IMR-90 (cell line): ENCODE data around the gene WFDC12. TPM values are rescaled to one million over a fixed set of nuclear protein-coding genes. Genes with fewer than 3 reads are reported as not detected.

Source experiments
- ATAC-seq: fragments of 200-7000 bp; cut with Tn5 transposase; 2 replicates; pipeline ENCODE4 v1.9.1; 2020; ENCODE audit warnings: low read depth, mild to moderate bottlenecking, moderate library complexity
- BruUV-seq: library from RNA; stranded (reverse); fragments of 400-500 nt; replicated peaks from 2 replicates; lab custom pipeline; 2021; lab: Mats Ljungman, UMichigan
- CTCF ChIA-PET: fragments of 300-600 bp; formaldehyde crosslinking; extraction: SDS; loops from one replicate; lab custom pipeline; 2021; ENCODE audit warnings: antibody characterized with exemption; lab: Yijun Ruan, JAX
- POLR2A ChIA-PET: fragments of 300-600 bp; sonication (Branson Sonifier 250); formaldehyde crosslinking; loops from one replicate; lab custom pipeline; 2022; ENCODE audit warnings: antibody characterized with exemption; ENCODE audit not compliant: unreplicated experiment; lab: Charles Lee
- DNase-seq: peaks from one replicate; pipeline ENCODE4 v3.0.0; 2013
- H2AFZ ChIP-seq: replicated peaks from 2 replicates; pipeline ENCODE3; 2013; ENCODE audit warnings: low read length, mild to moderate bottlenecking; ENCODE audit not compliant: poor library complexity
- H2AK5ac ChIP-seq: 2 replicates; pipeline ENCODE4 v1.6.1; 2013; ENCODE audit warnings: low read depth, low read length, inconsistent platforms
- H2AK9ac ChIP-seq: replicated peaks from 2 replicates; pipeline ENCODE3; 2013; ENCODE audit warnings: mild to moderate bottlenecking, low read depth, low read length, moderate library complexity; ENCODE audit not compliant: poor library complexity
- H2BK120ac ChIP-seq: 2 replicates; pipeline ENCODE4 v1.6.1; 2013; ENCODE audit warnings: low read depth, low read length, inconsistent platforms
- H2BK15ac ChIP-seq: 3 replicates; pipeline ENCODE4 v1.6.1; 2013; ENCODE audit warnings: low read depth, low read length, inconsistent platforms
- H2BK20ac ChIP-seq: 2 replicates; pipeline ENCODE4 v1.6.1; 2013; ENCODE audit warnings: low read depth, mild to moderate bottlenecking, inconsistent platforms, low read length, moderate library complexity
- H2BK5ac ChIP-seq: 2 replicates; pipeline ENCODE4 v1.6.1; 2013; ENCODE audit warnings: mild to moderate bottlenecking, low read depth, low read length, inconsistent platforms; ENCODE audit not compliant: poor library complexity, severe bottlenecking
- H3K14ac ChIP-seq: replicated peaks from 2 replicates; pipeline ENCODE4 v1.6.1; 2013; ENCODE audit warnings: low read depth, low read length, inconsistent platforms
- H3K18ac ChIP-seq: 2 replicates; pipeline ENCODE4 v1.6.1; 2013; ENCODE audit warnings: low read depth, low read length, control low read depth
- H3K23ac ChIP-seq: 2 replicates; pipeline ENCODE4 v1.6.1; 2013; ENCODE audit warnings: low read depth, low read length, inconsistent platforms
- H3K27ac ChIP-seq: 2 replicates; pipeline ENCODE4 v1.5.1; 2013; ENCODE audit warnings: mild to moderate bottlenecking, control low read depth, low read length; ENCODE audit not compliant: insufficient read depth
- H3K27me3 ChIP-seq: 2 replicates; pipeline ENCODE4 v1.6.1; 2013; ENCODE audit warnings: low read length; ENCODE audit not compliant: control insufficient read depth, insufficient read depth
- H3K36me3 ChIP-seq: 2 replicates; pipeline ENCODE4 v1.6.1; 2013; ENCODE audit warnings: low read length, mixed read lengths; ENCODE audit not compliant: control insufficient read depth, insufficient read depth
- H3K4ac ChIP-seq: 2 replicates; pipeline ENCODE4 v1.6.1; 2013; ENCODE audit warnings: low read depth, low read length, inconsistent platforms
- H3K4me1 ChIP-seq: 2 replicates; pipeline ENCODE4 v1.6.1; 2013; ENCODE audit warnings: low read length, mixed read lengths; ENCODE audit not compliant: control insufficient read depth, insufficient read depth
- H3K4me2 ChIP-seq: 2 replicates; pipeline ENCODE4 v1.6.1; 2013; ENCODE audit warnings: low read depth, mild to moderate bottlenecking, control low read depth, low read length, moderate library complexity
- H3K4me3 ChIP-seq: 2 replicates; pipeline ENCODE4 v1.5.1; 2013; ENCODE audit warnings: low read depth, mild to moderate bottlenecking, control low read depth, low read length, moderate library complexity; ENCODE audit not compliant: insufficient read depth
- H3K56ac ChIP-seq: 2 replicates; pipeline ENCODE4 v1.6.1; 2013; ENCODE audit warnings: low read length, inconsistent platforms; ENCODE audit not compliant: insufficient read depth; ENCODE audit errors: extremely low read depth
- H3K79me1 ChIP-seq, 2 experiments: 2 replicates each; pipeline ENCODE4 v1.6.1; 2013; ENCODE audit warnings: low read length in 2 of 2, inconsistent platforms in 1 of 2, low read depth in 1 of 2
- H3K9ac ChIP-seq: 2 replicates; pipeline ENCODE4 v1.6.1; 2013; ENCODE audit warnings: low read depth, low read length, control low read depth
- H3K9me1 ChIP-seq: 2 replicates; pipeline ENCODE4 v1.6.1; 2013; ENCODE audit warnings: low read length, inconsistent platforms; ENCODE audit not compliant: insufficient read depth
- H3K9me3 ChIP-seq: 2 replicates; pipeline ENCODE4 v1.6.1; 2013; ENCODE audit warnings: low read length; ENCODE audit not compliant: control insufficient read depth, insufficient read depth
- H4K20me1 ChIP-seq: 2 replicates; pipeline ENCODE4 v1.6.1; 2013; ENCODE audit warnings: low read length, inconsistent platforms; ENCODE audit not compliant: insufficient read depth
- H4K5ac ChIP-seq: 2 replicates; pipeline ENCODE4 v1.6.1; 2013; ENCODE audit warnings: mild to moderate bottlenecking, low read depth, low read length, control low read depth
- H4K8ac ChIP-seq, 2 experiments: 2 replicates each; pipeline ENCODE4 v1.6.1; 2013; ENCODE audit warnings: low read depth in 2 of 2, low read length in 2 of 2, control low read depth in 1 of 2, inconsistent platforms in 1 of 2
- H4K91ac ChIP-seq: 2 replicates; pipeline ENCODE4 v1.6.1; 2013; ENCODE audit warnings: low read depth, low read length, inconsistent platforms; ENCODE audit not compliant: insufficient read depth
- CEBPB ChIP-seq: IDR thresholded peaks from 2 replicates; pipeline ENCODE4 v1.6.1; 2012; ENCODE audit warnings: low read depth, low read length, improper control_type of control experiment
- CHD1 ChIP-seq: IDR thresholded peaks from 2 replicates; pipeline ENCODE4 v1.6.1; 2012; ENCODE audit warnings: low read depth, low read length, improper control_type of control experiment
- MAFK ChIP-seq: IDR thresholded peaks from 2 replicates; pipeline ENCODE4 v1.6.1; 2012; ENCODE audit warnings: low read depth, low read length, improper control_type of control experiment
- MAZ ChIP-seq: IDR thresholded peaks from 2 replicates; pipeline ENCODE4 v1.6.1; 2012; ENCODE audit warnings: low read depth, mild to moderate bottlenecking, low read length, improper control_type of control experiment, moderate library complexity, borderline replicate concordance
- MXI1 ChIP-seq: IDR thresholded peaks from 2 replicates; pipeline ENCODE4 v1.6.1; 2012; ENCODE audit warnings: low read depth, mild to moderate bottlenecking, low read length, moderate library complexity, borderline replicate concordance
- NFE2L2 ChIP-seq: fragments of 150-350 bp; IDR thresholded peaks from 2 replicates; pipeline ENCODE4 v1.6.1; 2016; ENCODE audit warnings: low read depth, mild to moderate bottlenecking, low read length
- POLR2A ChIP-seq: IDR thresholded peaks from 2 replicates; pipeline ENCODE4 v1.6.1; 2012; ENCODE audit warnings: mild to moderate bottlenecking, low read depth, low read length
- RCOR1 ChIP-seq: IDR thresholded peaks from 2 replicates; pipeline ENCODE4 v1.6.1; 2012; ENCODE audit warnings: mild to moderate bottlenecking, low read length, improper control_type of control experiment; ENCODE audit not compliant: insufficient replicate concordance
- WGBS, 2 experiments: methylation state at CpG; one replicate each; pipeline versions ENCODE4 v1.1.5 to v1.1.7; 2013; ENCODE audit warnings: missing lambda C conversion rate in 2 of 2; ENCODE audit not compliant: insufficient read length in 1 of 2; ENCODE audit errors: extremely low coverage in 2 of 2; 5-methylcytosine and 5-hydroxymethylcytosine counted together
- dilution Hi-C: fragments of 300-500 bp; cut with HindIII; formaldehyde crosslinking; loops from one replicate; pipeline ENCODE4 v1.14.3; 2018; ENCODE audit warnings: low sequenced_read_pairs; ENCODE audit not compliant: unreplicated experiment
- in situ Hi-C: fragments of 300-500 bp; cut with MboI; formaldehyde crosslinking; loops from 3 replicates; pipeline ENCODE4 v1.14.3; 2019; ENCODE audit warnings: low sequenced_read_pairs, inconsistent platforms, mixed read lengths
- intact Hi-C: fragments of 100-400 bp; cut with micrococcal nuclease; formaldehyde crosslinking; loops from 2 replicates; pipeline ENCODE4 v1.10.0; 2022
- polyA plus RNA-seq, 3 experiments: library from polyadenylated mRNA; depleted of rRNA; stranded (reverse); fragments of >200 nt; gene quantifications; 2 replicates each; pipeline ENCODE4 v1.2.3, GENCODE V29; 2012; ENCODE audit warnings: low replicate concordance in 1 of 3
- total RNA-seq: library from RNA; depleted of rRNA; stranded (reverse); fragments of >200 nt; gene quantifications from 2 replicates; pipeline ENCODE4 v1.2.3, GENCODE V29; 2012

The WFDC12 gene
- total and polyA plus RNA-seq, 2 of the 4 experiments (the other 2 are of a cell fraction), result not detected

DNA sequence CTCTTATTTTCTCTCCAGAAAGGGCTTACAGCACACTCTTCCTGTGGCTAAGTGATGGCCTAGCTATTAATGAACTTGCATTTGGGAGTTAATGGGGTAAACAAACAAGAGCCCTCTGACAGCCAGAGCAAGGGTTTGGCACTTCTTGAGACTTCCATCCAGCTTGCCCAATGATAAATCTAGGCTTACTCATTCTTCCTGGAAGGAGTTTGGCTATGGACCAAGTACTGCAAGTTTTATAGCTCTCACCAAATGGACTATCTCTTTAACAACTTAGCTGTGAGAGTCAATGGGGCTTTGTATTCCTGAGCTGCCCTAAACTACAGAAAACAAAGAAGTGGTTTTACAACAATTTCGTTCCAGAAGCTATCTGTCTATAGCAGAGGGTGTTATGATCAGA is 33.7 kb upstream of the WFDC12 start:
- BruUV-seq, result no TSS peak
- H3K4me1 ChIP-seq, result peaks cover 2% of the 10 kb centered on the region; the same call in 1 of the 2 replicates
- no peak overlapping the region for H4K8ac ChIP-seq
- H3K9ac ChIP-seq, result no peak overlapping the region
- H3K79me1 ChIP-seq, result no peaks in the 10 kb centered on the region
- H2AK9ac ChIP-seq, result no peak overlapping the region
- no peak overlapping the region for H3K18ac ChIP-seq
- no peak overlapping the region for H2BK120ac ChIP-seq
- no peak overlapping the region for H4K5ac ChIP-seq
- peaks cover 4% of the 10 kb centered on the region for H3K27me3 ChIP-seq
- no peaks in the 10 kb centered on the region for H3K9me3 ChIP-seq
- ChIA-PET CTCF (interaction anchor here (0.6 kb wide), 1 partner anchor 259 kb away, joined by 3 read pairs; no protein-coding TSS in a partner anchor), POLR2A (no interaction called here)
- no peaks in the 10 kb centered on the region for H4K20me1 ChIP-seq
- peak; percentile 43 for DNase-seq
- no CpG with 5 or more reads among the region's 1 CpG for WGBS, 2 experiments
- dilution Hi-C loops, result no loop called here
- H3K14ac ChIP-seq, result no peak overlapping the region
- no peak overlapping the region for H2AK5ac ChIP-seq
- H3K23ac ChIP-seq, result no peak overlapping the region
- no peak overlapping the region for H3K4ac ChIP-seq
- H3K27ac ChIP-seq, result no peak overlapping the region
- no peaks in the 10 kb centered on the region for H3K36me3 ChIP-seq
- no peak overlapping the region for H3K4me2 ChIP-seq
- in situ Hi-C loops, result no loop called here
- no peak overlapping the region for H4K91ac ChIP-seq
- H3K56ac ChIP-seq, result no peak overlapping the region
- no peak for TF ChIP-seq MAFK
- TF ChIP-seq MXI1, result no peak
- no peak for TF ChIP-seq CHD1
- no peak for TF ChIP-seq NFE2L2
- TF ChIP-seq RCOR1, result no peak
- TF ChIP-seq CEBPB, result no peak
- no peak for TF ChIP-seq MAZ
- TF ChIP-seq POLR2A, result no peak
- peak; percentile 60 for ATAC-seq
- H2BK20ac ChIP-seq, result no peak overlapping the region
- no peak overlapping the region for H2AFZ ChIP-seq
- intact Hi-C loops, result no loop called here
- no peak overlapping the region for H3K4me3 ChIP-seq
- no peak overlapping the region for H2BK15ac ChIP-seq
- H3K9me1 ChIP-seq, result no peaks in the 10 kb centered on the region
- no peak overlapping the region for H2BK5ac ChIP-seq
